Mesendoderm (in vitro differentiated cells): Measurements from ENCODE around the gene TPBGL. TPM values are rescaled to one million over a fixed set of nuclear protein-coding genes. Genes with fewer than 3 reads are reported as not detected.

Source experiments
- DNase-seq: peaks from one replicate; pipeline ENCODE4 v3.0.0; 2013
- H2AK5ac ChIP-seq: 2 replicates; pipeline ENCODE4 v1.6.1; 2013; ENCODE audit warnings: low read length, inconsistent platforms
- H2BK120ac ChIP-seq: 2 replicates; pipeline ENCODE4 v1.6.1; 2013; ENCODE audit warnings: low read depth, mild to moderate bottlenecking, low read length, moderate library complexity, mixed read lengths
- H2BK15ac ChIP-seq: replicated peaks from 2 replicates; pipeline ENCODE4 v1.6.1; 2013; ENCODE audit warnings: low read depth, mild to moderate bottlenecking, moderate library complexity
- H2BK5ac ChIP-seq: 2 replicates; pipeline ENCODE4 v1.6.1; 2013; ENCODE audit warnings: low read length, inconsistent platforms
- H3K18ac ChIP-seq: 2 replicates; pipeline ENCODE4 v1.6.1; 2013; ENCODE audit warnings: mild to moderate bottlenecking, low read length, mixed read lengths
- H3K23ac ChIP-seq: one replicate; pipeline ENCODE4 v1.6.1; 2013; ENCODE audit warnings: low read length
- H3K27ac ChIP-seq: 2 replicates; pipeline ENCODE4 v1.5.1; 2013; ENCODE audit warnings: low read depth, mild to moderate bottlenecking, inconsistent platforms, low read length, moderate library complexity
- H3K27me3 ChIP-seq: 2 replicates; pipeline ENCODE4 v1.6.1; 2013; ENCODE audit warnings: low read length, control low read depth, mild to moderate bottlenecking, inconsistent platforms; ENCODE audit not compliant: insufficient read depth, poor library complexity
- H3K36me3 ChIP-seq: 2 replicates; pipeline ENCODE4 v1.6.1; 2013; ENCODE audit warnings: low read length, inconsistent platforms; ENCODE audit not compliant: control insufficient read depth, insufficient read depth
- H3K4ac ChIP-seq: one replicate; pipeline ENCODE4 v1.6.1; 2013; ENCODE audit warnings: low read depth, mild to moderate bottlenecking, low read length, moderate library complexity
- H3K4me1 ChIP-seq: 2 replicates; pipeline ENCODE4 v1.6.1; 2013; ENCODE audit warnings: low read depth, low read length, inconsistent platforms; ENCODE audit not compliant: control insufficient read depth
- H3K4me2 ChIP-seq: 2 replicates; pipeline ENCODE4 v1.6.1; 2013; ENCODE audit warnings: low read length
- H3K4me3 ChIP-seq: 2 replicates; pipeline ENCODE4 v1.5.1; 2013; ENCODE audit warnings: mild to moderate bottlenecking, low read length
- H3K56ac ChIP-seq: one replicate; pipeline ENCODE4 v1.6.1; 2013; ENCODE audit warnings: low read length
- H3K79me1 ChIP-seq: 2 replicates; pipeline ENCODE4 v1.6.1; 2013; ENCODE audit warnings: low read length, inconsistent platforms
- H3K79me2 ChIP-seq: 2 replicates; pipeline ENCODE4 v1.6.1; 2013; ENCODE audit warnings: mild to moderate bottlenecking, low read length; ENCODE audit not compliant: control insufficient read depth, insufficient read depth
- H3K9ac ChIP-seq: 2 replicates; pipeline ENCODE4 v1.6.1; 2013; ENCODE audit warnings: low read length, inconsistent platforms
- H4K5ac ChIP-seq: one replicate; pipeline ENCODE4 v1.6.1; 2013; ENCODE audit warnings: low read length
- H4K8ac ChIP-seq: one replicate; pipeline ENCODE4 v1.6.1; 2013; ENCODE audit warnings: low read depth, mild to moderate bottlenecking, control low read depth, low read length, moderate library complexity
- WGBS: extraction: QIAGEN DNeasy Blood & Tissue Kit; methylation state at CpG from one replicate; pipeline ENCODE4 v1.1.7; 2013; ENCODE audit warnings: low lambda C conversion rate, missing lambda C conversion rate; ENCODE audit not compliant: insufficient coverage; ENCODE audit errors: extremely low coverage; 5-methylcytosine and 5-hydroxymethylcytosine counted together
- polyA plus RNA-seq, 2 experiments: library from polyadenylated mRNA; stranded (reverse); fragments of 200-250 nt; gene quantifications; one replicate each; pipeline ENCODE4 v1.2.3, GENCODE V29; 2013

The TPBGL gene, protein sequence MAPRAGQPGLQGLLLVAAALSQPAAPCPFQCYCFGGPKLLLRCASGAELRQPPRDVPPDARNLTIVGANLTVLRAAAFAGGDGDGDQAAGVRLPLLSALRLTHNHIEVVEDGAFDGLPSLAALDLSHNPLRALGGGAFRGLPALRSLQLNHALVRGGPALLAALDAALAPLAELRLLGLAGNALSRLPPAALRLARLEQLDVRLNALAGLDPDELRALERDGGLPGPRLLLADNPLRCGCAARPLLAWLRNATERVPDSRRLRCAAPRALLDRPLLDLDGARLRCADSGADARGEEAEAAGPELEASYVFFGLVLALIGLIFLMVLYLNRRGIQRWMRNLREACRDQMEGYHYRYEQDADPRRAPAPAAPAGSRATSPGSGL
- 0.34 TPM for polyA plus RNA-seq (2013, experiment 1 of 2)
- 0.42 TPM for polyA plus RNA-seq (2013, experiment 2 of 2)

DNA sequence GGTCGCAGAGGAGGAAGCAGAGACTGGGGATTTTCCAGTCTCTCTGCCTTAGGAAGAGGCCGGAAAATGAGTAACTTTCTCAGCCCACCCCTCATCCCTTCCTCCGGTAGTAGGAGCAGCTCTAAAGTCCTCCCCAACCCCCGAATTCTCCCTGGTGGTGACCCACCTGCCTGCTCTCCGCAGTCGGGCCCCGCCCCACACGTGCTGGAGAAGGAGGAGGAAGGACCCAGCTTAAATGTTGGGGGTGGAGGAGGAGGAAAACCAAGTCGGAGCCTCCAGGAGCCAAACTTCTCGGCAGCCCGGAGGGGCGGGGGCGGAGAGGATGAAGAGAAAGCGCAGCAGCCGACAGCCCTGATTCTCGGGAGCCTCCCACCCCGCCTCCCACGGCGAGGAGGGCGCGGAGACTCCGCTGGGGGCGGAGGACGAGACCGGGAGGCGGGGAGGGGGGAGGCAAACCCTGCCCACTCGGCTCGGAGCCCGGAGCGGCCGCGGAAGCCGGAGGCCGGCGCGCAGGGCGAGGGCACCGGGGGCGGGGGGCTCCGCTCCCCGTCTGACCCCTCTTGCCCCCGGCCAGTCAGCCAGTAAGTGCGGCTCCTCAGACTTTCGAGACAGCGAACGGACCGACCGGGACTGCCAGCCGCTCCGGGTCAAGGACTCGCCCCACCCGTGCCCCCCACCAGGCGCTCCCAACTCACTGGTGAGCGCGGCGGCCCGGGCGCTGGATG is at the start of gene TPBGL:
TSS of gene TPBGL (plus strand) at position 464 of the 725 bp plus-strand sequence. CDS start 276 bp downstream, outside the sequence.
- Histone ChIP-seq H3K4me3 (peak within 1 kb of the TSS; percentile 48), H3K4me1 (no peaks in the 10 kb centered on the region), H4K8ac (no peak within 1 kb of the TSS), H3K4ac (no peak within 1 kb of the TSS), H2BK5ac (no peak within 1 kb of the TSS), H3K9ac (peak within 1 kb of the TSS; percentile 74), H4K5ac (no peak within 1 kb of the TSS), H3K79me2 (no peaks in the 10 kb centered on the region), H3K23ac (no peak within 1 kb of the TSS), H3K18ac (no peak within 1 kb of the TSS), H3K79me1 (no peaks in the 10 kb centered on the region), H3K4me2 (peak within 1 kb of the TSS; percentile 93), H2BK15ac (no peak within 1 kb of the TSS), H3K36me3 (no peaks in the 10 kb centered on the region), H2AK5ac (no peak within 1 kb of the TSS), H3K27me3 (peaks cover 25% of the 10 kb centered on the region), H3K27ac (no peak within 1 kb of the TSS), H3K56ac (peak within 1 kb of the TSS; percentile 91), H2BK120ac (no peak within 1 kb of the TSS)
- WGBS: no CpG with 5 or more reads among the region's 58 CpGs
- DNase-seq: peak; percentile 55

DNA sequence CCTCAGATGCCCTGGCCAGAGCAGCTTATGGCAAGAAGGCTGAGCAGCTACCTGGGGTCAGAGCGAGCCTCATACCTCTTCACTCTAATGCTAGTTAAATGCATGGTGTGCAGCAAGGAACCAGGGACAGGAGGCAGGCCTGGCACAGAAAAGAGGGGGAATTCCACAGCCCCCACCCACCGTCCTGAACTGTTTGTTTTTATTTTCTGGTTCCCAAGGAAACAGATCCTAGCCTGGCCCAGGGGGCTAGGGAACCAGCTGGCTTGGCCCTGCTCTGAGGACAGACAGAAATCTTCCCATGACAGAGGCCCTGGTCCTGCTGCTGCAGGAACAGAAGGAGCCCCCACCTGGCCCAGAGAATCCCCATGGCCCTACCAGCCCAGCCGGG is 49.2 kb upstream of the TPBGL start:
- H3K18ac ChIP-seq: no peak overlapping the region
- no peak overlapping the region for H3K23ac ChIP-seq
- no peak overlapping the region for H4K5ac ChIP-seq
- H3K36me3 ChIP-seq: no peaks in the 10 kb centered on the region
- H4K8ac ChIP-seq: no peak overlapping the region
- H2BK5ac ChIP-seq: no peak overlapping the region
- H2BK15ac ChIP-seq: no peak overlapping the region
- H3K4me2 ChIP-seq: no peak overlapping the region
- no peak overlapping the region for H3K9ac ChIP-seq
- no peak overlapping the region for H3K4ac ChIP-seq
- DNase-seq: peak; percentile 68
- H2BK120ac ChIP-seq: no peak overlapping the region
- no peak overlapping the region for H2AK5ac ChIP-seq
- no peak overlapping the region for H3K56ac ChIP-seq
- no peaks in the 10 kb centered on the region for H3K79me1 ChIP-seq
- H3K4me3 ChIP-seq: no peak overlapping the region
- no peak overlapping the region for H3K27ac ChIP-seq
- H3K4me1 ChIP-seq: no peaks in the 10 kb centered on the region
- no peaks in the 10 kb centered on the region for H3K79me2 ChIP-seq
- WGBS: no CpG with 5 or more reads among the region's 3 CpGs
- no peaks in the 10 kb centered on the region for H3K27me3 ChIP-seq

DNA sequence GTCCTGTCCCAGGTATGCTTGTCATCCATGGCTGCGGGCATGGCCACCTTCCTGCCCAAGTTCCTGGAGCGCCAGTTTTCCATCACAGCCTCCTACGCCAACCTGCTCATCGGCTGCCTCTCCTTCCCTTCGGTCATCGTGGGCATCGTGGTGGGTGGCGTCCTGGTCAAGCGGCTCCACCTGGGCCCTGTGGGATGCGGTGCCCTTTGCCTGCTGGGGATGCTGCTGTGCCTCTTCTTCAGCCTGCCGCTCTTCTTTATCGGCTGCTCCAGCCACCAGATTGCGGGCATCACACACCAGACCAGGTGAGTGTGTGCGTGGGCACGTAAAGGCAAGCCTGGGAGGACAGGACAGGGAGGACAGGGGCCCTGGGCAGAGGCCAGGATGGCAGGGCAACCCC is 47.3 kb upstream of the TPBGL start:
- H3K79me1 ChIP-seq: no peaks in the 10 kb centered on the region
- H2AK5ac ChIP-seq: no peak overlapping the region
- H4K8ac ChIP-seq: no peak overlapping the region
- no peak overlapping the region for H3K23ac ChIP-seq
- H2BK120ac ChIP-seq: no peak overlapping the region
- no peak overlapping the region for H3K4ac ChIP-seq
- H3K56ac ChIP-seq: no peak overlapping the region
- no peak overlapping the region for H2BK15ac ChIP-seq
- H3K36me3 ChIP-seq: no peaks in the 10 kb centered on the region
- H2BK5ac ChIP-seq: no peak overlapping the region
- H3K27me3 ChIP-seq: no peaks in the 10 kb centered on the region
- no peak overlapping the region for H3K4me3 ChIP-seq
- no peaks in the 10 kb centered on the region for H3K4me1 ChIP-seq
- H3K79me2 ChIP-seq: no peaks in the 10 kb centered on the region
- no peak overlapping the region for H3K4me2 ChIP-seq
- H3K27ac ChIP-seq: no peak overlapping the region
- no peak overlapping the region for H4K5ac ChIP-seq
- H3K18ac ChIP-seq: no peak overlapping the region
- WGBS: no CpG with 5 or more reads among the region's 15 CpGs
- no peak overlapping the region for H3K9ac ChIP-seq
- DNase-seq: no peak

DNA sequence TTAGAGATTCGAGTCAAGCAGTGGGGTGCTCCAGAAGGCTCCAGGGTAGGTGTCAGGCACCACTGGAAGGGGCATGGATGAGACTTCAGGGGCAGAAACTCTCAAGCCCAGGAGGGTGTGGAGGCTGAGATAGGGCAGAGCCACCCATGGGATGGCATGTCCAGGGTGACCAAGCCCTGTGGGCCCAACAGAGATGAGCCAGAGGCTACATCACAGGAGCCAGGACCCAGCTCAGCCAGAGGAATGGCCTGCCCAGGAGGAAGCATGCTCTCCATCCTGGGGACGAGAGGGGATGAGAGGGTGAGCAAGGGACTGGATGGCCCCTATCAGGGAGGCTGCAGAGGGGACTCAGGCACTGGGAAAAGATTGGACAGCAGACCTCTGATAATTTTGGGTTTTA is 46.9 kb upstream of the TPBGL start:
- DNase-seq: no peak
- Histone ChIP-seq H3K23ac (no peak overlapping the region), H3K4me3 (no peak overlapping the region), H3K56ac (no peak overlapping the region), H4K5ac (no peak overlapping the region), H2AK5ac (no peak overlapping the region), H3K27me3 (no peaks in the 10 kb centered on the region), H2BK5ac (no peak overlapping the region), H2BK120ac (no peak overlapping the region), H4K8ac (no peak overlapping the region), H3K27ac (no peak overlapping the region), H3K4me1 (no peaks in the 10 kb centered on the region), H2BK15ac (no peak overlapping the region), H3K18ac (no peak overlapping the region), H3K9ac (no peak overlapping the region), H3K4ac (no peak overlapping the region), H3K79me1 (no peaks in the 10 kb centered on the region), H3K4me2 (no peak overlapping the region), H3K36me3 (no peaks in the 10 kb centered on the region), H3K79me2 (no peaks in the 10 kb centered on the region)
- no CpG with 5 or more reads among the region's 2 CpGs for WGBS

DNA sequence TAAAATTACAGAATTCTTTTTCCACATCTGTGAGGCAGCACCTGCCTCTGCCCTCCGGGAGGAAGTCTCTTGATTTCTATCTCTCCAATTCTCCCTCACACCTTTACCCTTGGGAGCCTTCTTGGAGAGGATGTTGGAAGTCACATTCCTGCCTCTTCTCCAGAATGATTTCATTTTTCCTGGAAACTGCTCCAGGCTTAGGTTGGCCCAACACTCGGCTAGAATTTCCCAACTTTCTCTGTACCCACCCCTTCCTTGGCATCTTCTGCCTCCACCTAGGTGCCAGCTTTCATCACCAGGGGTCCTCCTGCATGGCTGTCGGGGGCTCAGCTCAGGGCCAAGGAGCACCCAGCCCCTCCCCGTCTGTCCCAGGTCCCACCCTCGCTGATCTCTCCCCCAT is 46.4 kb upstream of the TPBGL start:
- no peak for DNase-seq
- Histone ChIP-seq H3K36me3 (no peaks in the 10 kb centered on the region), H3K18ac (no peak overlapping the region), H3K27me3 (no peaks in the 10 kb centered on the region), H3K4ac (no peak overlapping the region), H3K9ac (no peak overlapping the region), H3K56ac (no peak overlapping the region), H2AK5ac (no peak overlapping the region), H3K4me1 (no peaks in the 10 kb centered on the region), H3K4me2 (no peak overlapping the region), H4K5ac (no peak overlapping the region), H3K27ac (no peak overlapping the region), H3K79me1 (no peaks in the 10 kb centered on the region), H3K79me2 (no peaks in the 10 kb centered on the region), H3K4me3 (no peak overlapping the region), H2BK5ac (no peak overlapping the region), H4K8ac (no peak overlapping the region), H2BK15ac (no peak overlapping the region), H3K23ac (no peak overlapping the region), H2BK120ac (no peak overlapping the region)
- no CpG with 5 or more reads among the region's 5 CpGs for WGBS
